HL-60 (cell line): Measurements from ENCODE around the gene RASIP1.

Source experiments
- DNase-seq, 2 experiments: peaks; one replicate each; pipeline ENCODE4 v3.0.0-alpha.2; 2010 to 2020; ENCODE audit warnings: low read depth in 1 of 2, low spot score in 1 of 2
- H3K27ac ChIP-seq: fragments of 250-450 bp; sonication (Bioruptor Pico); replicated peaks from 2 replicates; pipeline ENCODE4 v1.5.1; 2020; ENCODE audit warnings: mild to moderate bottlenecking, moderate library complexity
- H3K27me3 ChIP-seq: fragments of 250-450 bp; sonication (Bioruptor Pico); 2 replicates; pipeline ENCODE4 v1.5.1; 2021; ENCODE audit warnings: mild to moderate bottlenecking, moderate library complexity; ENCODE audit not compliant: insufficient read depth, poor library complexity, severe bottlenecking
- H3K4me3 ChIP-seq: replicated peaks from 2 replicates; pipeline ENCODE4 v1.5.1; 2011; ENCODE audit warnings: mild to moderate bottlenecking, control low read depth, low read length; ENCODE audit not compliant: insufficient read depth
- CTCF ChIP-seq: IDR thresholded peaks from one replicate; pipeline ENCODE4 v1.5.1; 2011; ENCODE audit warnings: low read length, control low read depth, inconsistent platforms; ENCODE audit not compliant: insufficient read depth
- GABPA ChIP-seq: IDR thresholded peaks from 2 replicates; pipeline ENCODE4 v1.6.1; 2012; ENCODE audit warnings: low read depth
- POLR2AphosphoS5 ChIP-seq: IDR thresholded peaks from 2 replicates; pipeline ENCODE4 v1.6.1; 2012; ENCODE audit warnings: low read depth
- REST ChIP-seq: IDR thresholded peaks from 2 replicates; pipeline ENCODE4 v1.6.1; 2012; ENCODE audit warnings: low read depth; ENCODE audit not compliant: insufficient replicate concordance
- SPI1 ChIP-seq: IDR thresholded peaks from 2 replicates; pipeline ENCODE4 v1.6.1; 2012; ENCODE audit warnings: low read depth, mild to moderate bottlenecking, borderline replicate concordance

Gene RASIP1

GRCh38 chr19:48777139-48777538, 36.7 kb upstream of the RASIP1 start:
- H3K27me3 ChIP-seq = no peaks in the 10 kb centered on the region
- TF ChIP-seq REST (no peak), POLR2AphosphoS5 (no peak), SPI1 (no peak), GABPA (no peak), CTCF (no peak)
- no peak overlapping the region for H3K27ac ChIP-seq
- H3K4me3 ChIP-seq = no peak overlapping the region
- DNase-seq = no peak

- Histone ChIP-seq H3K27ac (no peak overlapping the region), H3K4me3 (no peak overlapping the region), H3K27me3 (no peaks in the 10 kb centered on the region)
- no peak for TF ChIP-seq GABPA
- no peak for TF ChIP-seq SPI1
- TF ChIP-seq POLR2AphosphoS5 = no peak
- TF ChIP-seq CTCF = no peak
- no peak for TF ChIP-seq REST
- DNase-seq = no peak
Observed at GRCh38 chr19:48772503-48772953, 32.1 kb upstream of the RASIP1 start.

- no peak overlapping the region for H3K27ac ChIP-seq
- no peaks in the 10 kb centered on the region for H3K27me3 ChIP-seq
- TF ChIP-seq REST (no peak), CTCF (no peak), POLR2AphosphoS5 (no peak), SPI1 (no peak), GABPA (no peak)
- DNase-seq = no peak
- H3K4me3 ChIP-seq = no peak overlapping the region
Observed at GRCh38 chr19:48770734-48771472, 30.5 kb upstream of the RASIP1 start.
